IMR-90 (cell line): ENCODE results near the gene BRSK1. TPM values are rescaled to one million over a fixed set of nuclear protein-coding genes. Genes with fewer than 3 reads are reported as not detected.

Source experiments
- ATAC-seq: fragments of 200-7000 bp; cut with Tn5 transposase; 2 replicates; pipeline ENCODE4 v1.9.1; 2020; ENCODE audit warnings: low read depth, mild to moderate bottlenecking, moderate library complexity
- BruUV-seq: library from RNA; stranded (reverse); fragments of 400-500 nt; replicated peaks from 2 replicates; lab custom pipeline; 2021; lab: Mats Ljungman, UMichigan
- CTCF ChIA-PET: fragments of 300-600 bp; formaldehyde crosslinking; extraction: SDS; loops from one replicate; lab custom pipeline; 2021; ENCODE audit warnings: antibody characterized with exemption; lab: Yijun Ruan, JAX
- POLR2A ChIA-PET: fragments of 300-600 bp; sonication (Branson Sonifier 250); formaldehyde crosslinking; loops from one replicate; lab custom pipeline; 2022; ENCODE audit warnings: antibody characterized with exemption; ENCODE audit not compliant: unreplicated experiment; lab: Charles Lee
- DNase-seq: peaks from one replicate; pipeline ENCODE4 v3.0.0; 2013
- H2AFZ ChIP-seq: replicated peaks from 2 replicates; pipeline ENCODE3; 2013; ENCODE audit warnings: low read length, mild to moderate bottlenecking; ENCODE audit not compliant: poor library complexity
- H2AK5ac ChIP-seq: 2 replicates; pipeline ENCODE4 v1.6.1; 2013; ENCODE audit warnings: low read depth, low read length, inconsistent platforms
- H2AK9ac ChIP-seq: replicated peaks from 2 replicates; pipeline ENCODE3; 2013; ENCODE audit warnings: mild to moderate bottlenecking, low read depth, low read length, moderate library complexity; ENCODE audit not compliant: poor library complexity
- H2BK120ac ChIP-seq: 2 replicates; pipeline ENCODE4 v1.6.1; 2013; ENCODE audit warnings: low read depth, low read length, inconsistent platforms
- H2BK15ac ChIP-seq: 3 replicates; pipeline ENCODE4 v1.6.1; 2013; ENCODE audit warnings: low read depth, low read length, inconsistent platforms
- H2BK20ac ChIP-seq: 2 replicates; pipeline ENCODE4 v1.6.1; 2013; ENCODE audit warnings: low read depth, mild to moderate bottlenecking, inconsistent platforms, low read length, moderate library complexity
- H2BK5ac ChIP-seq: 2 replicates; pipeline ENCODE4 v1.6.1; 2013; ENCODE audit warnings: mild to moderate bottlenecking, low read depth, low read length, inconsistent platforms; ENCODE audit not compliant: poor library complexity, severe bottlenecking
- H3K14ac ChIP-seq: replicated peaks from 2 replicates; pipeline ENCODE4 v1.6.1; 2013; ENCODE audit warnings: low read depth, low read length, inconsistent platforms
- H3K18ac ChIP-seq: 2 replicates; pipeline ENCODE4 v1.6.1; 2013; ENCODE audit warnings: low read depth, low read length, control low read depth
- H3K23ac ChIP-seq: 2 replicates; pipeline ENCODE4 v1.6.1; 2013; ENCODE audit warnings: low read depth, low read length, inconsistent platforms
- H3K27ac ChIP-seq: 2 replicates; pipeline ENCODE4 v1.5.1; 2013; ENCODE audit warnings: mild to moderate bottlenecking, control low read depth, low read length; ENCODE audit not compliant: insufficient read depth
- H3K27me3 ChIP-seq: 2 replicates; pipeline ENCODE4 v1.6.1; 2013; ENCODE audit warnings: low read length; ENCODE audit not compliant: control insufficient read depth, insufficient read depth
- H3K36me3 ChIP-seq: 2 replicates; pipeline ENCODE4 v1.6.1; 2013; ENCODE audit warnings: low read length, mixed read lengths; ENCODE audit not compliant: control insufficient read depth, insufficient read depth
- H3K4ac ChIP-seq: 2 replicates; pipeline ENCODE4 v1.6.1; 2013; ENCODE audit warnings: low read depth, low read length, inconsistent platforms
- H3K4me1 ChIP-seq: 2 replicates; pipeline ENCODE4 v1.6.1; 2013; ENCODE audit warnings: low read length, mixed read lengths; ENCODE audit not compliant: control insufficient read depth, insufficient read depth
- H3K4me2 ChIP-seq: 2 replicates; pipeline ENCODE4 v1.6.1; 2013; ENCODE audit warnings: low read depth, mild to moderate bottlenecking, control low read depth, low read length, moderate library complexity
- H3K4me3 ChIP-seq: 2 replicates; pipeline ENCODE4 v1.5.1; 2013; ENCODE audit warnings: low read depth, mild to moderate bottlenecking, control low read depth, low read length, moderate library complexity; ENCODE audit not compliant: insufficient read depth
- H3K56ac ChIP-seq: 2 replicates; pipeline ENCODE4 v1.6.1; 2013; ENCODE audit warnings: low read length, inconsistent platforms; ENCODE audit not compliant: insufficient read depth; ENCODE audit errors: extremely low read depth
- H3K79me1 ChIP-seq, 2 experiments: 2 replicates each; pipeline ENCODE4 v1.6.1; 2013; ENCODE audit warnings: low read length in 2 of 2, inconsistent platforms in 1 of 2, low read depth in 1 of 2
- H3K9ac ChIP-seq: 2 replicates; pipeline ENCODE4 v1.6.1; 2013; ENCODE audit warnings: low read depth, low read length, control low read depth
- H3K9me1 ChIP-seq: 2 replicates; pipeline ENCODE4 v1.6.1; 2013; ENCODE audit warnings: low read length, inconsistent platforms; ENCODE audit not compliant: insufficient read depth
- H3K9me3 ChIP-seq: 2 replicates; pipeline ENCODE4 v1.6.1; 2013; ENCODE audit warnings: low read length; ENCODE audit not compliant: control insufficient read depth, insufficient read depth
- H4K20me1 ChIP-seq: 2 replicates; pipeline ENCODE4 v1.6.1; 2013; ENCODE audit warnings: low read length, inconsistent platforms; ENCODE audit not compliant: insufficient read depth
- H4K5ac ChIP-seq: 2 replicates; pipeline ENCODE4 v1.6.1; 2013; ENCODE audit warnings: mild to moderate bottlenecking, low read depth, low read length, control low read depth
- H4K8ac ChIP-seq, 2 experiments: 2 replicates each; pipeline ENCODE4 v1.6.1; 2013; ENCODE audit warnings: low read depth in 2 of 2, low read length in 2 of 2, control low read depth in 1 of 2, inconsistent platforms in 1 of 2
- H4K91ac ChIP-seq: 2 replicates; pipeline ENCODE4 v1.6.1; 2013; ENCODE audit warnings: low read depth, low read length, inconsistent platforms; ENCODE audit not compliant: insufficient read depth
- BHLHE40 ChIP-seq: fragments of 150-350 bp; IDR thresholded peaks from 2 replicates; pipeline ENCODE4 v1.6.1; 2016; ENCODE audit warnings: mild to moderate bottlenecking, low read depth, low read length
- CEBPB ChIP-seq: IDR thresholded peaks from 2 replicates; pipeline ENCODE4 v1.6.1; 2012; ENCODE audit warnings: low read depth, low read length, improper control_type of control experiment
- CHD1 ChIP-seq: IDR thresholded peaks from 2 replicates; pipeline ENCODE4 v1.6.1; 2012; ENCODE audit warnings: low read depth, low read length, improper control_type of control experiment
- ELK1 ChIP-seq: fragments of 150-350 bp; IDR thresholded peaks from 2 replicates; pipeline ENCODE4 v1.6.1; 2016; ENCODE audit warnings: low read depth, mild to moderate bottlenecking, low read length, moderate library complexity, borderline replicate concordance
- FOS ChIP-seq: fragments of 150-350 bp; IDR thresholded peaks from 2 replicates; pipeline ENCODE4 v1.6.1; 2016; ENCODE audit warnings: low read depth, low read length
- MAFK ChIP-seq: IDR thresholded peaks from 2 replicates; pipeline ENCODE4 v1.6.1; 2012; ENCODE audit warnings: low read depth, low read length, improper control_type of control experiment
- MAZ ChIP-seq: IDR thresholded peaks from 2 replicates; pipeline ENCODE4 v1.6.1; 2012; ENCODE audit warnings: low read depth, mild to moderate bottlenecking, low read length, improper control_type of control experiment, moderate library complexity, borderline replicate concordance
- MXI1 ChIP-seq: IDR thresholded peaks from 2 replicates; pipeline ENCODE4 v1.6.1; 2012; ENCODE audit warnings: low read depth, mild to moderate bottlenecking, low read length, moderate library complexity, borderline replicate concordance
- NFE2L2 ChIP-seq: fragments of 150-350 bp; IDR thresholded peaks from 2 replicates; pipeline ENCODE4 v1.6.1; 2016; ENCODE audit warnings: low read depth, mild to moderate bottlenecking, low read length
- POLR2A ChIP-seq: IDR thresholded peaks from 2 replicates; pipeline ENCODE4 v1.6.1; 2012; ENCODE audit warnings: mild to moderate bottlenecking, low read depth, low read length
- RAD21 ChIP-seq: IDR thresholded peaks from 2 replicates; pipeline ENCODE4 v1.6.1; 2012; ENCODE audit warnings: low read length, improper control_type of control experiment
- RCOR1 ChIP-seq: IDR thresholded peaks from 2 replicates; pipeline ENCODE4 v1.6.1; 2012; ENCODE audit warnings: mild to moderate bottlenecking, low read length, improper control_type of control experiment; ENCODE audit not compliant: insufficient replicate concordance
- SMC3 ChIP-seq: fragments of 150-350 bp; IDR thresholded peaks from 2 replicates; pipeline ENCODE4 v1.6.1; 2016; ENCODE audit warnings: low read depth, mild to moderate bottlenecking, antibody characterized with exemption, low read length, moderate library complexity
- USF2 ChIP-seq: fragments of 150-350 bp; IDR thresholded peaks from 2 replicates; pipeline ENCODE4 v1.6.1; 2017; ENCODE audit warnings: mild to moderate bottlenecking, antibody characterized with exemption, low read length, low read depth
- WGBS, 2 experiments: methylation state at CpG; one replicate each; pipeline versions ENCODE4 v1.1.5 to v1.1.7; 2013; ENCODE audit warnings: missing lambda C conversion rate in 2 of 2; ENCODE audit not compliant: insufficient read length in 1 of 2; ENCODE audit errors: extremely low coverage in 2 of 2; 5-methylcytosine and 5-hydroxymethylcytosine counted together
- dilution Hi-C: fragments of 300-500 bp; cut with HindIII; formaldehyde crosslinking; loops from one replicate; pipeline ENCODE4 v1.14.3; 2018; ENCODE audit warnings: low sequenced_read_pairs; ENCODE audit not compliant: unreplicated experiment
- in situ Hi-C: fragments of 300-500 bp; cut with MboI; formaldehyde crosslinking; loops from 3 replicates; pipeline ENCODE4 v1.14.3; 2019; ENCODE audit warnings: low sequenced_read_pairs, inconsistent platforms, mixed read lengths
- intact Hi-C: fragments of 100-400 bp; cut with micrococcal nuclease; formaldehyde crosslinking; loops from 2 replicates; pipeline ENCODE4 v1.10.0; 2022
- polyA plus RNA-seq, 3 experiments: library from polyadenylated mRNA; depleted of rRNA; stranded (reverse); fragments of >200 nt; gene quantifications; 2 replicates each; pipeline ENCODE4 v1.2.3, GENCODE V29; 2012; ENCODE audit warnings: low replicate concordance in 1 of 3
- total RNA-seq: library from RNA; depleted of rRNA; stranded (reverse); fragments of >200 nt; gene quantifications from 2 replicates; pipeline ENCODE4 v1.2.3, GENCODE V29; 2012
- TF ChIP-seq, protein P1 (sequence below): conservative IDR thresholded peaks from 2 replicates; pipeline ENCODE4 v1.5.1; 2012; ENCODE audit warnings: mild to moderate bottlenecking, low read depth, low read length, improper control_type of control experiment

BRSK1 gene
- total and polyA plus RNA-seq, 2 of the 4 experiments (the other 2 are of a cell fraction): 2.5 to 22.3 TPM

DNA sequence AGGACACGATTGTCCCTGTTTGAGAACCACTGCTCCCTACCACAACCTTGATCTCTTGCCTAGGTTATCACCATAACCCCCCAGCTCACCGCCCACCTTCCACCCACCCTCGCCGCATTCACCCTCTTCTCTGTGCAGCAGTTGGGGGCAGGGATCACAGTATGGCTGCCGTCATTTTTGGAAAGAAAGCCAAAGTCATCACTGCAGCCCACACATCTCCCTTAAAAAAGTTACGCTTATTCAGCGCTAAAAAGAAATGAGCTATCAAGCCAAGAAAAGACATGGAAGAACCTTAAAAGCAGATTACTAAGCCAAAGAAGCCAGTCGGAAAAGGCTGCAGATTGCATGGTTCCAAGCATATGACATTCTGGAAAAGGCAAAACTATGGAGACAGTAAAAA is 14.5 kb upstream of the BRSK1 start:
- Histone ChIP-seq H3K36me3 (peaks cover 28% of the 10 kb centered on the region), H3K56ac (no peak overlapping the region), H2AK9ac (no peak overlapping the region), H4K5ac (no peak overlapping the region), H3K79me1 (peaks cover 5 to 30% of the 10 kb centered on the region in 2 experiments), H3K27ac (no peak overlapping the region), H3K9me3 (no peaks in the 10 kb centered on the region), H2AK5ac (no peak overlapping the region), H3K27me3 (no peaks in the 10 kb centered on the region), H2BK120ac (no peak overlapping the region), H4K8ac (no peak overlapping the region), H2AFZ (no peak overlapping the region), H2BK5ac (no peak overlapping the region), H3K4me2 (no peak overlapping the region), H2BK20ac (no peak overlapping the region), H3K9ac (no peak overlapping the region), H2BK15ac (no peak overlapping the region), H3K4me3 (no peak overlapping the region), H4K91ac (no peak overlapping the region), H3K14ac (no peak overlapping the region), H3K23ac (no peak overlapping the region), H3K4me1 (no peaks in the 10 kb centered on the region), H3K4ac (no peak overlapping the region), H3K18ac (no peak overlapping the region), H4K20me1 (peaks cover 7% of the 10 kb centered on the region; the same call in 1 of the 2 replicates), H3K9me1 (peaks cover 9% of the 10 kb centered on the region; the same call in 1 of the 2 replicates)
- 95% methylated on average over 8 of the region's 8 CpGs; no CpG with 5 or more reads in 1 of the 2 experiments for WGBS, 2 experiments
- dilution Hi-C loops: no loop called here
- ATAC-seq: no peak
- no peak for DNase-seq
- no TSS peak for BruUV-seq
- intact Hi-C loops: no loop called here
- in situ Hi-C loops: no loop called here
- TF ChIP-seq MAFK (no peak), CHD1 (no peak), USF2 (no peak), MAZ (no peak), RCOR1 (no peak), POLR2A (no peak), CEBPB (no peak), FOS (no peak), MXI1 (no peak), NFE2L2 (no peak), BHLHE40 (no peak), RAD21 (no peak), SMC3 (no peak), ELK1 (no peak)
- TF ChIP-seq, protein P1, sequence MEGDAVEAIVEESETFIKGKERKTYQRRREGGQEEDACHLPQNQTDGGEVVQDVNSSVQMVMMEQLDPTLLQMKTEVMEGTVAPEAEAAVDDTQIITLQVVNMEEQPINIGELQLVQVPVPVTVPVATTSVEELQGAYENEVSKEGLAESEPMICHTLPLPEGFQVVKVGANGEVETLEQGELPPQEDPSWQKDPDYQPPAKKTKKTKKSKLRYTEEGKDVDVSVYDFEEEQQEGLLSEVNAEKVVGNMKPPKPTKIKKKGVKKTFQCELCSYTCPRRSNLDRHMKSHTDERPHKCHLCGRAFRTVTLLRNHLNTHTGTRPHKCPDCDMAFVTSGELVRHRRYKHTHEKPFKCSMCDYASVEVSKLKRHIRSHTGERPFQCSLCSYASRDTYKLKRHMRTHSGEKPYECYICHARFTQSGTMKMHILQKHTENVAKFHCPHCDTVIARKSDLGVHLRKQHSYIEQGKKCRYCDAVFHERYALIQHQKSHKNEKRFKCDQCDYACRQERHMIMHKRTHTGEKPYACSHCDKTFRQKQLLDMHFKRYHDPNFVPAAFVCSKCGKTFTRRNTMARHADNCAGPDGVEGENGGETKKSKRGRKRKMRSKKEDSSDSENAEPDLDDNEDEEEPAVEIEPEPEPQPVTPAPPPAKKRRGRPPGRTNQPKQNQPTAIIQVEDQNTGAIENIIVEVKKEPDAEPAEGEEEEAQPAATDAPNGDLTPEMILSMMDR: no peak
- ChIA-PET POLR2A (interaction anchor here (0.5 kb wide), 1 partner anchor 11 kb away, joined by 3 read pairs; no protein-coding TSS in a partner anchor), CTCF (no interaction called here)
